NCI-H510A (cell line): ENCODE data around the gene TTC16.
"Not testable (repeated sequence)": the region's sequence is repeated elsewhere in the genome, so short reads cannot be mapped to it uniquely, and the experiment has no call there.

Experiments used
- DNase-seq: peaks from one replicate; lab custom pipeline; 2025; lab: John Stamatoyannopoulos, UW

TTC16 gene

GRCh38 chr9:127744398-127745110 lies 28.7 kb downstream of the TTC16 start:
- no peak for DNase-seq

GRCh38 chr9:127746959-127747569 lies 31.2 kb downstream of the TTC16 start:
- DNase-seq: no peak

DNA sequence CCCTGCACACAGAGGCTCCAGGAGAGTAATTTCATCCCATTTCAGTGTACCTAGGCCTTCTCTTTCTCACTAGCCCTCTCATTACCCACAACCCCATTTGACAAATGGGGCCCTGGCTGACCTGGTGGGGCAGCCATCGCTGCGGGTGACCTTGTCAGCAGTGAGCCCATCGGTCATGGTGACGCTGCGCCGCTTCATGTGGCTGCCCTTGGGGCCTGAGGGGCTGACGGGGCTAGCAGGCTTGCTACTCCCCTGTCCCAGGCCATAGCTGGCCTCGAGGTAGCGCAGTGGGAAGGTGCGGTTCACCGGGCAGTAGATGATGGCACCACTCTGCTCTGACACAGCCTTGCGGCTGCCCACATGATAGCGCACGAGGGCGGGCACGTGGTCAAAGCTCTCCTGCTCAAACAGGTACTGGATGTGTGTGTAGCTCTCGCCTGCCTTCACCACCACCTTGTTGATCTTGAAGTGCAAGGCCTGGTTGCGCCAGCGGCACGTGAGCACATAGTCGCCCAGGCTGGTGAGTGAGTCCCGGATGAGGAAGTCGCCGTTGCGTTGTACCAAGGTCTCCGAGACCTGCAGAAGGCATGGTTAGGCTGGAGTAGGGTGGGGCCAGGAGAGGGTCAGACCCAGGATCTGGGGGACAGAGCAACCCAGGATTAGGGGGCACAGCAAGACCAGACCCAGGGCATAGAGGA lies 33.4 kb downstream of the TTC16 start:
- no peak for DNase-seq

DNA sequence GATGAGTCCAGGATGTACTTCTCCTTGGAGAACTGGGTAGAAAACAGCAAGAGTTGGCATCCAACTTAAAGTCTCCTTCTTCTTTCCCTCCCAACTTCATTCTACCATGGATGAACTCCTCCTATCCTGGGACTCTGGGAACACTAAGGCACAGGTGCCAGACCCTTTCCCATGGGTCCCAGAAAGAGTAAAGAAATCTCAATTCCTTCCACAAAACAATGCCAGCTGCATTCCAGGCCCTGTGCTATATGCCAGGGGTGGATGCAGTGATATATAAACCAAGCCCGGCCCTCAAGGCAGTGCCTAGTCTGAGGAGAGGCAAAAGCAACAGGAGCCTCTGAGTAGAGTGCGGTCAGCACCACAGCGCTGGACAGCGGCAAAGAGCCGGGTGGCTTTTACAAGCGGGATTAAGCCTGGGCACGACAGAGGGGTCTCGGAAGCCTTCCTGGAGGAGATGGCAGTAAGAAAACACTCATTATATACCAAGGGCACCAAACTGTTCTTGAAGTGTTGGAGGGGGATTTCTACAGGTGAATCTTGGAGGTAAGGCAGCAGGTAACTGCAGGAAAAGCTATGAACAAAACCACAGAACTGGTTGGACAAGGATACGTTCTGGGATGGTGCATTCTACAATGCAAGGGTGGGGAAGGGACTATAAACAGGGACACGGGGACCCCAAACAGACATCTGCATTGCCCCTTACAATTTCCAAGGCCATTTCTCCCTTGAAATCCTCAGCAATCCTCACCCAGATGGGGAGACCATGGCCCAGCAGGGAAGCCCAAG lies 35.6 kb downstream of the TTC16 start:
- DNase-seq: no peak

- DNase-seq: no peak
Observed at GRCh38 chr9:127753148-127753547, 37.3 kb downstream of the TTC16 start.

DNA sequence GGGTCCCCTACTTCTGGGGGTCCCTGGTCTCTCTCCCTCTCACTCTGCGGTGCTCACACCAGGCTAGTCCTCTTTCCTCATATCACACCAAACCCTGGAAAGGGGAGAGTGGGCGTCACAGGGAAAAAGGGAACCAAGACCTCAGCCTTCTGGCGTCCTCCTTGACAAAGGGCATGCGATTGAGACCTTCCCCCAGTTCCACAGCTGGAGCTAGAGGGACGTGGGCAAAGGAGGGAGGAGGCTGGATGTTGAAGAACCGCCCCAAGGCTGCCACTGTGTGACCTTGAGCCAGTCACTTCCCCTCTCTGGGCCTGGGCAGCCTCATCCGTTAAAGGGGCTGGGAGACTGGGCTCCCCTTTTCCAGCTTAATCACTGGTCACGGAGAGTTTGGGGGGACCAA lies 37.7 kb downstream of the TTC16 start:
- DNase-seq: no peak

DNA sequence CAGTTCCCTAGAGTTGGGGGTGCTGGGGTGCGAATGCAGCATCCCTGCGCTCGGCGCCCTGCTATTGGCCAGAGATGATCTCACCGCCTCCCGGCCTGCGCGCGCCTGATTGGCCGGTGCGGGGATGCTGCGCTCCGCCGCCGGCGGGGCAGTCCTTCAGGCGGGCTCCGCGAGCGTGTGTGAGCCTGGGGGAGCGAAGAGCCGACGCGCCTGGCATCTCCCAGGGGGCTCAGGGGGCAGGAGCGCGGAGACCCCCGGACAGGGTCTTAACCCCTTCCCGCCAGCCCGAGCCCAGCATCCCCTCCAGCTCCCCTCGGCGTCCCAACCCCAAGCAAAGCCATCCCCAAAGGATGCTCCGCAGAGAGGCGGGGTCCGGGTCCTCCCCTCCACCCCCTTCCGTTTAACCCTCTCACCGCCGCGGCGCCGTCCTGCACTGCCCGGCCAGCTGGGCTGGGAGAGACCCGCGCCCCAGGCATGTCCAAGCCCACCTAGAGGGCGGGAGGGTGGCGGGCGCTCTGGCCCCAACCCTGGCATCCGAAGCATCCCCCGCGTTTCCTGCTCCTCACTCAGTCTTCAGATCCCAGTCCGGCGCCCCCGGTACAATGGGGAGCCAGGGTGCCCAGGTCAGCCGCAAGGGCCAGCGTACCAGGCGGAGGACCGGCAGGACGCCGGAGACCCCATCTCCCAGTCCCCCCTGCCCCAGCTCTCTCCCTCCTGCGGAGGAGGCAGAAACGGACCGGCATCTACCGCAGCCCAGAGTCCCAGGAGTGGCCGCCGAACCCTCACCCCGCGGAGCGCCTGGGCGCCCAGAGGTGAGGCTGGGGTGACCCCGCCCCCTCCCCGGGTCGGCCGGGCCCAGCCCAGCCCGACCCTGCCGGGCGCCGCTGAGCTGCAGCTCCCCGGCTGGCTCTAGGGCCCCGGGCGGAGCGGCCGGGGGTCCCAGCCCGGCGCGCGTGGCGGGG lies 38.5 kb downstream of the TTC16 start:
- DNase-seq: peak; percentile 57

DNA sequence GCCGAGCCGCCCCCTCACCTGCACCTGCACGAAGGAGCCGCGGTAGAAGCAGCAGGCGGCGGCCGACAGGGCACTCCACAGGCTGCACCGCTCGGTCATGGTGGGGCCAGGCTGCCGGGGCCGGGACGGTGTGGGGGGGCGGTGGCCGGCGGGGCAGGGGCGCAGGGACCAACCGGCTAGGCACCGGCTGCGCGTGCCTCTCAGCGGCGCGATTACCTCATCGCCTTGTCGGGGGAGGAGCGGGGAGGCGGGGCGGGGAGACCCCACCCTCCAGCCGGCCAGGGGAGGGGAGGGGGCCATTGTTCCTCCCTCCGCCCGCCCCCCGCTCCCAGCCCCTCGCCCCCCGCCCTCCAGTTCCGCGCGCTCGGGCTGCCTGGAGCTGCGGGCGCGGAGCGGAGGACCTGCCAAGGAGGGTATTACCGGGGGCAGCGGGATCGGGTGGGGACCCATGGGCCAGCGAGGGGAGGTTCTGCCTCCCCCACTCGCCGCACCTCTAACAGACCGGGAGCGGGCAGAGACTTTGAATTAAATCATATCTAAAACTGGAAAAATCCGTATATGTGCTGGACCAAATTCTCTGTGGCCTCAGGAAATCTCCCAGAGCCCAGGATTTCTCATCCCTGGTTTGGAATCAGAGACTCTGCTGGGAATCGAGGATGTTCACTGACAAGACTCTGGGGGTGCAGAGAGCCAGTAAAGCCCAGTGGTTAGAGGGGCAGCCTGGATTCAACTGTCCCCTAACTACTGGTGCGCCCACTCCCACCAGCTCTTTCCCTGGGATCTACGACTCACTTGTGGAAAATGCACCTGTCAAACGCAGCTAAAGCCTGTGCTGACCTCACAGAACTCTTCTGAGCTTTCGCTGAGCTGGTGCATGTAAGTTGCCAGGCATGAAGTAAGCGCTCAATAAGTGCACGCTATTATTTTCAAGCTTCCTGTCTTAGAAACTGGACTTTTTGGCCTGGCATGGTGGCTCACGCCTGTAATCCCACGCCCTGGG lies 39.5 kb downstream of the TTC16 start:
- DNase-seq: no peak

DNA sequence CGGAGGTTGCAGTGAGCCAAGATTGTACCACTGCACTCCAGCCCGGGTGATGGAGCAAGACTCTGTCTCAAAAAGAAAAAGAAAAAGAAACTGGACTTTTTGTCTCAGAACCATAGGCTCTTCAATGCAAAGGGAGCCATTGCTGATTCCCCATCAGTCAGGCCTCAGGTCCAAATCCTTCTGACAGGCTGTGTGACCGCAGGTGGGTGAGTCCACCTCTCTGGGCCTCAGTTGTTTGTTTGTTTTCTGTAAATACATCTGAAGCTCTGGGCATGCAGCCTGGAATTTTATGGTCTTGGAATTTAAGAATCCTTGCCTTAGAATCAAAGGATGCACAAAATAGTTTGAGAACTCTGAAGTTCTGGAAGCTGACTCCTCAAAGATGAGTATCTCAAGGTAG lies 40.4 kb downstream of the TTC16 start:
- no peak for DNase-seq

DNA sequence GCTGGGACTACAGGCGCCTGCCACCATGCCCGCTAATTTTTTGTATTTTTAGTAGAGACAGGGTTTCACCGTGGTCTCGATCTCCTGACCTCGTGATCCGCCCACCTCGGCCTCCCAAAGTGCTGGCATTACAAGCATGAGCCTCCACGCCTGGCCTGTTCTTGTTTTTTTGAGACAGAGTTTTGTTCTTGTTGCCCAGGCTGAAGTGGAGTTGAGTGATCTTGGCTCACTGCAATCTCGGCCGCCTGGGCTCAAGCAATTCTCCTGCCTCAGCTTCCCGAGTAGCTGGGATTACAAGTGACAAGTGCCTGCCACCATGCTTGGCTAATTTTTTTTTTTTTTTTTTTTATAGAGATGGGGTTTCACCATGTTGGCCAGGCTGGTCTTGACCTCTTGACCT lies 40.9 kb downstream of the TTC16 start:
- DNase-seq: not testable (repeated sequence)

DNA sequence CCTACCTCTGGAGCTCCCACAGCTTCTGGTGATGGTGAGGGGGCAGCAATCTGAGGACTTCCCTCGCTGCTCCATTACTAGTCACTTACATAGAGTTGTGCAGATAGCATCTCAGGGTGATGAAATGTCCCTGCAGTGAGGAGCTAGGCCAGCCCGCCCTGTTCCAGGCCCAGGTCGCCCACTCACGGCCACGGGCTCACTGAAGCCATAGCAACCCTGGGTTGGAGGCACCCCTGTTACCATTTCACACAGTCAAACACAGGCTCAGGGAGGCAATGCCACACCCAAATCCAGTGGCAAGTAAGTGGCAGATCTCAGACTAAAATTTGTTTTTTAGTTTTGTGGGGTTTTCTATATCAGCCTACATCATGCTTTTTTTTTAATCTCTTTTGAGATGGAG lies 43.0 kb downstream of the TTC16 start:
- DNase-seq: no peak

- no peak for DNase-seq
Observed at GRCh38 chr9:127761061-127761460, 45.2 kb downstream of the TTC16 start.

GRCh38 chr9:127761491-127761956 lies 45.6 kb downstream of the TTC16 start:
- no peak for DNase-seq

GRCh38 chr9:127762111-127762676 lies 46.3 kb downstream of the TTC16 start:
- DNase-seq: no peak

DNA sequence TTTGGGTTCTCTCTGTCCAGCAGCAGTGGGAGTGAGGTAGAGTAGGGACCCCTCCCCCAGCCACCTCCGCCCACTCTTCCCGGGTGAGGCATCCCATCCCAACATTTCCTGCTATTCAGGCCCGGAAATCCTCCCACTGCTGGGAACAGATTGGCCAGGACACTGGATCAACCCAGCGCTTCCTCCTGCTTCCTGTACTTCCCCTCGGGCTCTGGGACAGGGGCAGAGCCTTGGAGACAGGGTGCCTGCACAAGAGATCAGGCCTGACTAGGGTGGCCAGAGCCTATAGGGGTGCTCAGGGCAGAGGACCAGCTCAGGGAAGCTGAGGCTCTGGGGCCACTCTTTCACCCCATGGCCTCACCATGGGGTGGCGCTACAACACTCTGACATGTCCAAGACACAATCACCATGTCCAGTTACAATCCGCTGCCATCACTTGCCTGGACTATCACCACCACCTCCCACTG lies 48.1 kb downstream of the TTC16 start:
- DNase-seq: no peak

GRCh38 chr9:127765418-127765817 lies 49.5 kb downstream of the TTC16 start:
- DNase-seq: no peak

GRCh38 chr9:127767410-127767809 lies 51.5 kb downstream of the TTC16 start:
- no peak for DNase-seq

GRCh38 chr9:127767909-127768331 lies 52.0 kb downstream of the TTC16 start:
- DNase-seq: no peak

DNA sequence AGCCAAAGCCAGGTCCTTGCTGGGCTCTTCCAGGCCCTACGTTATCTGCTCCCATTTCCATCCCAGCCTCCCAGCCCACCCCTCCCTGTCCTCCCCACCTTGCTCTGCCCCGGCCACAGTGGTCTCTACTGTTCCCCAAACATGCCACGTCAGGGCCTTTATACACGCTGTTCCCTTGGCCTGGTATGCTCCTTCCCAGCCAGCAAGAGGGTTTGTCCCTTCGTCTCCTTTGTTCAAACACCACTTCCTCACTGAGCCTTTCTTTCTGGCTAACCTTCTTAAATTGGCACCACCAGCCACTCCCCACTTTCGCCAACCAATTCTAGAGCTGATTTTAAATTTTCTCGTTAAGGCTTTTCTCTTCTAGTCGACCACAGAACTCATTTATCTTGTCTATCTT lies 52.8 kb downstream of the TTC16 start:
- no peak for DNase-seq
